ENCODE data around the gene TCF25. TPM values are rescaled to one million over a fixed set of nuclear protein-coding genes. Genes with fewer than 3 reads are reported as not detected.

Gene TCF25
- total RNA-seq, 1 experiment from 2014 or later: 345 TPM

GRCh38 chr16:89845417-89845816 lies 28.0 kb upstream of the TCF25 start:
- H3K4me2 ChIP-seq (ENCODE audit: low read length): no peak overlapping the region
- H3K9me2 ChIP-seq (ENCODE audit: insufficient read depth): no peaks in the 10 kb centered on the region
- DNase-seq (ENCODE audit: low read depth, low spot score) (no peak), ATAC-seq (no peak)
- no TSS peak for BruUV-seq (replicated peaks)
- H3K4me1 ChIP-seq (ENCODE audit: control insufficient read depth in 1 of 2, insufficient read depth in 2 of 2, low read length in 2 of 2): peaks cover 0 to 3% of the 10 kb centered on the region in 2 experiments; a peak in 1 of 4 replicates
- ChIA-PET CTCF (no interaction called here), RAD21 (ENCODE audit: low non-redundant PET in 1 of 2, low total read pairs in 2 of 2, uncharacterized antibody in 2 of 2, unreplicated experiment in 2 of 2) (no interaction called here), POLR2A (no interaction called here)
- no peak overlapping the region for H2AFZ ChIP-seq (ENCODE audit: low read depth, low read length, poor library complexity, severe bottlenecking)
- no peak overlapping the region for H3K27ac ChIP-seq (ENCODE audit: low read depth, low read length)
- no peaks in the 10 kb centered on the region for H3K36me3 ChIP-seq (ENCODE audit: control insufficient read depth in 1 of 2, insufficient read depth in 2 of 2, low read length in 2 of 2)
- H3K9me3 ChIP-seq (ENCODE audit: control insufficient read depth in 1 of 2, insufficient read depth in 1 of 2, low read depth in 1 of 2, low read length in 2 of 2): no peaks in the 10 kb centered on the region
- TF ChIP-seq POLR2A (IDR thresholded peaks at IDR 0.05; ENCODE audit: borderline replicate concordance, extremely low read depth, insufficient read depth, insufficient read length) (no peak), EGR1 (IDR thresholded peaks at IDR 0.05; ENCODE audit: low read depth) (no peak), SP1 (IDR thresholded peaks at IDR 0.05; ENCODE audit: low read depth) (no peak), ZNF274 (IDR thresholded peaks at IDR 0.05; ENCODE audit: low read depth, low read length) (no peak)
- no peaks in the 10 kb centered on the region for H3K27me3 ChIP-seq (ENCODE audit: insufficient read depth, low read length)
- no peaks in the 10 kb centered on the region for H4K20me1 ChIP-seq (ENCODE audit: insufficient read depth)
- H3K9ac ChIP-seq (ENCODE audit: low read length): no peak overlapping the region
- no peaks in the 10 kb centered on the region for H3K79me2 ChIP-seq (ENCODE audit: insufficient read depth, low read length)
- no peak overlapping the region for H3K4me3 ChIP-seq (replicated peaks in 1 of 2; ENCODE audit: low read depth in 1 of 2, low read length in 2 of 2)
- intact Hi-C loops (cut with micrococcal nuclease): no loop called here

- Histone ChIP-seq H3K36me3 (ENCODE audit: control insufficient read depth in 1 of 2, insufficient read depth in 2 of 2, low read length in 2 of 2) (no peaks in the 10 kb centered on the region), H3K27ac (ENCODE audit: low read depth, low read length) (no peak overlapping the region), H3K4me3 (replicated peaks in 1 of 2; ENCODE audit: low read depth in 1 of 2, low read length in 2 of 2) (no peak overlapping the region), H3K4me2 (ENCODE audit: low read length) (no peak overlapping the region), H3K9me2 (ENCODE audit: insufficient read depth) (no peaks in the 10 kb centered on the region), H3K4me1 (ENCODE audit: control insufficient read depth in 1 of 2, insufficient read depth in 2 of 2, low read length in 2 of 2) (peaks cover 0 to 3% of the 10 kb centered on the region in 2 experiments; a peak in 1 of 4 replicates), H3K9ac (ENCODE audit: low read length) (no peak overlapping the region), H4K20me1 (ENCODE audit: insufficient read depth) (no peaks in the 10 kb centered on the region), H3K79me2 (ENCODE audit: insufficient read depth, low read length) (no peaks in the 10 kb centered on the region), H2AFZ (ENCODE audit: low read depth, low read length, poor library complexity, severe bottlenecking) (no peak overlapping the region), H3K9me3 (ENCODE audit: control insufficient read depth in 1 of 2, insufficient read depth in 1 of 2, low read depth in 1 of 2, low read length in 2 of 2) (no peaks in the 10 kb centered on the region), H3K27me3 (ENCODE audit: insufficient read depth, low read length) (no peaks in the 10 kb centered on the region)
- BruUV-seq (replicated peaks): no TSS peak
- RAD21 ChIA-PET (ENCODE audit: low non-redundant PET in 1 of 2, low total read pairs in 2 of 2, uncharacterized antibody in 2 of 2, unreplicated experiment in 2 of 2): no interaction called here
- no peak for ATAC-seq
- intact Hi-C loops (cut with micrococcal nuclease): no loop called here
- POLR2A ChIA-PET: no interaction called here
- CTCF ChIA-PET: no interaction called here
- no peak for DNase-seq (ENCODE audit: low read depth, low spot score)
- TF ChIP-seq MAX (IDR thresholded peaks at IDR 0.05) (no peak), ATF3 (IDR thresholded peaks at IDR 0.05) (no peak), REST (IDR thresholded peaks at IDR 0.05; ENCODE audit: low read depth) (no peak), FOSL1 (IDR thresholded peaks at IDR 0.05; ENCODE audit: low read depth) (no peak), CBX3 (IDR thresholded peaks at IDR 0.05; ENCODE audit: low read depth) (no peak), ZBTB33 (IDR thresholded peaks at IDR 0.05; ENCODE audit: extremely low read depth, insufficient replicate concordance, low read length) (no peak), CEBPB (IDR thresholded peaks at IDR 0.05; ENCODE audit: low read depth) (no peak), YY1 (IDR thresholded peaks at IDR 0.05; ENCODE audit: extremely low read depth, insufficient replicate concordance, low read depth, low read length) (no peak), RAD21 (IDR thresholded peaks at IDR 0.05; ENCODE audit: low read depth) (no peak), ZFX (IDR thresholded peaks at IDR 0.05) (no peak), POLR2A (IDR thresholded peaks at IDR 0.05; ENCODE audit: borderline replicate concordance, extremely low read depth, insufficient read depth, insufficient read length) (no peak)
Observed at GRCh38 chr16:89847051-89847939, 26.1 kb upstream of the TCF25 start.

Measured in HCT116 (cell line).